Measurements from ENCODE around the gene EMILIN1. TPM values are rescaled to one million over a fixed set of nuclear protein-coding genes. Genes with fewer than 3 reads are reported as not detected.

The EMILIN1 gene
- total RNA-seq, 1 donor from 2014 or later, result 1.1 TPM

DNA sequence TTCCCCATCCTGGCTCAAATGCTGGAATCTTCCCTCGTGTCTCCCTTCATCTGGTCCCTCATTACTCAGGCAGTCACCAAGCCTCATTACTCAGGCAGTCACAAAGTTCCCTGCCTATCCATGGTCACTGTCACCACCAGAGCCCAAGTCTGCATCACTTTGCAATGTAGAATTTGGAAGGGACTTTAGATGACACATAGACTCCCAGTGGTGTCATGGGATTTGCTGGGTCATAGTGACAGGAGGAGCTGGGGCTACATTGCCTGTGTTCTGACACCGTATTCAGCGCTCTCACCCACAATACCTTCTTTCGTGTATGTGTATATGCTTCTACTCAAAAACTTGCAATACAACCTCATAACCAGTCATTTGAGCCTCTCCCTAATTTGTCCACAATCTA lies 2.1 kb upstream of the EMILIN1 start:
- no peak overlapping the region for H3K27ac Mint-ChIP-seq
- DNase-seq (ENCODE audit: low spot score, unreplicated experiment), result no peak
- no peaks in the 10 kb centered on the region for H3K9me3 Mint-ChIP-seq (ENCODE audit: low read depth)
- H3K27me3 Mint-ChIP-seq, result peaks cover 30% of the 10 kb centered on the region
- no peaks in the 10 kb centered on the region for H3K36me3 Mint-ChIP-seq (ENCODE audit: insufficient read depth)
- H3K4me3 Mint-ChIP-seq (ENCODE audit: low read depth), result no peak overlapping the region
- peaks cover 4% of the 10 kb centered on the region for H3K4me1 Mint-ChIP-seq (ENCODE audit: low read depth)
- TF ChIP-seq, protein P1, sequence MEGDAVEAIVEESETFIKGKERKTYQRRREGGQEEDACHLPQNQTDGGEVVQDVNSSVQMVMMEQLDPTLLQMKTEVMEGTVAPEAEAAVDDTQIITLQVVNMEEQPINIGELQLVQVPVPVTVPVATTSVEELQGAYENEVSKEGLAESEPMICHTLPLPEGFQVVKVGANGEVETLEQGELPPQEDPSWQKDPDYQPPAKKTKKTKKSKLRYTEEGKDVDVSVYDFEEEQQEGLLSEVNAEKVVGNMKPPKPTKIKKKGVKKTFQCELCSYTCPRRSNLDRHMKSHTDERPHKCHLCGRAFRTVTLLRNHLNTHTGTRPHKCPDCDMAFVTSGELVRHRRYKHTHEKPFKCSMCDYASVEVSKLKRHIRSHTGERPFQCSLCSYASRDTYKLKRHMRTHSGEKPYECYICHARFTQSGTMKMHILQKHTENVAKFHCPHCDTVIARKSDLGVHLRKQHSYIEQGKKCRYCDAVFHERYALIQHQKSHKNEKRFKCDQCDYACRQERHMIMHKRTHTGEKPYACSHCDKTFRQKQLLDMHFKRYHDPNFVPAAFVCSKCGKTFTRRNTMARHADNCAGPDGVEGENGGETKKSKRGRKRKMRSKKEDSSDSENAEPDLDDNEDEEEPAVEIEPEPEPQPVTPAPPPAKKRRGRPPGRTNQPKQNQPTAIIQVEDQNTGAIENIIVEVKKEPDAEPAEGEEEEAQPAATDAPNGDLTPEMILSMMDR (IDR thresholded peaks at IDR 0.05; ENCODE audit: unreplicated experiment), result no peak

- H3K27me3 Mint-ChIP-seq, result peaks cover 30% of the 10 kb centered on the region
- TF ChIP-seq, protein P1 (IDR thresholded peaks at IDR 0.05; ENCODE audit: unreplicated experiment), result no peak
- H3K9me3 Mint-ChIP-seq (ENCODE audit: low read depth), result no peaks in the 10 kb centered on the region
- no peaks in the 10 kb centered on the region for H3K36me3 Mint-ChIP-seq (ENCODE audit: insufficient read depth)
- no peak overlapping the region for H3K4me3 Mint-ChIP-seq (ENCODE audit: low read depth)
- H3K4me1 Mint-ChIP-seq (ENCODE audit: low read depth), result peaks cover 6% of the 10 kb centered on the region
- no peak overlapping the region for H3K27ac Mint-ChIP-seq
- no peak for DNase-seq (ENCODE audit: low spot score, unreplicated experiment)
Observed at GRCh38 chr2:27077231-27077630, 1.2 kb upstream of the EMILIN1 start.

DNA sequence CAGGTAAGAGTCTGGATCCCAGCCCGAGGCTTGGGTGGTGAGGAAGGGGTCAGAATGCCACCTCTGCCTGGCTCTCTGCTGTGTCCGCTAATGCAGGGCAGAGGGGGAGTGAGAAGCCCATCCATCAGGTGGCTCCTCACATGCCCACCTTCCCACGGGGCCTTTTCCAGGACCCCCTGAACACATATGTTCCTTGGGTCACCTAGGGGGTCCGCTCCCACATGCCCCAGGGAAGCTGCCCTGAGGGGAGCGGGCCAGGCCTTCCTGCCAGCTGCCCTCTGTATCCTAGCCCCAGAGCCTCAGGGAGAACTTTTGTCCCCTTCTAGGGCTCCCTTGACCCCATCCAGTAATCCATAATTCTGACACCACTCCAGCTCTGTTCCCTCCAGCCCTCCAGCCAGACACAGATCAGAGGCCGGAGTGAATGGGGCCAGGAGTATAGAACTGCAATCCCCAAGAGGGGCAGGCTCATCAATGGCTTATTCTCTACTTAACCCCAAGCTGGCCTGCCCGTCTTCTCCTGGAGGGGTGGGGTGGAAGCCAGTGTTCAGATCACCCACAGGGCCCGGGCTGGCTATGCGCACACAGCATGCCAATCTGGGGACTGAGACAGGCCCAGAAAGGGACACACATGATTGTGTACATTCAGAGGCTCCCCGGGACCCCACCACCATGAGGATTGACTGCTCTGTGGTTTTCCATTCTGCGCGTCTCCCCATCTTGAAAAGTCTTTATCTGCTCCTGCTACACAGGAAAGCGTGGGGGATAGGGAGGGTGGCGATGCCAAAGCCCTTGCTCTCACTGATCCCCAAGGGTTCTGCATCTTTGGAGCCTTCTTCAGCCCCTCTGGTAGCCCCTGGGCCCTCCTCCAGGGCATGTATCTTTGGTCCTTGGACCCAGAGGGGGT lies 1.1 kb downstream of the EMILIN1 start:
- Mint-ChIP-seq H3K27ac (no peak overlapping the region), H3K4me3 (ENCODE audit: low read depth) (no peak overlapping the region), H3K36me3 (ENCODE audit: insufficient read depth) (no peaks in the 10 kb centered on the region), H3K4me1 (ENCODE audit: low read depth) (peaks cover 6% of the 10 kb centered on the region), H3K9me3 (ENCODE audit: low read depth) (no peaks in the 10 kb centered on the region), H3K27me3 (peaks cover 31% of the 10 kb centered on the region)
- TF ChIP-seq, protein P1 (IDR thresholded peaks at IDR 0.05; ENCODE audit: unreplicated experiment), result no peak
- no peak for DNase-seq (ENCODE audit: low spot score, unreplicated experiment)

- H3K27ac Mint-ChIP-seq, result no peak overlapping the region
Observed at GRCh38 chr2:27080140-27080469, 1.7 kb downstream of the EMILIN1 start.

GRCh38 chr2:27080603-27080936 lies 2.2 kb downstream of the EMILIN1 start:
- peaks cover 10% of the 10 kb centered on the region for H3K4me1 Mint-ChIP-seq (ENCODE audit: low read depth)
- no peak for DNase-seq (ENCODE audit: low spot score, unreplicated experiment)
- H3K27me3 Mint-ChIP-seq, result peaks cover 32% of the 10 kb centered on the region
- TF ChIP-seq, protein P1 (IDR thresholded peaks at IDR 0.05; ENCODE audit: unreplicated experiment), result no peak
- no peak overlapping the region for H3K27ac Mint-ChIP-seq
- no peaks in the 10 kb centered on the region for H3K36me3 Mint-ChIP-seq (ENCODE audit: insufficient read depth)
- H3K9me3 Mint-ChIP-seq (ENCODE audit: low read depth), result no peaks in the 10 kb centered on the region
- no peak overlapping the region for H3K4me3 Mint-ChIP-seq (ENCODE audit: low read depth)

More at GRCh38 chr2:27080140-27080469, 1.7 kb downstream of the EMILIN1 start:
- peaks cover 29% of the 10 kb centered on the region for H3K27me3 Mint-ChIP-seq
- H3K36me3 Mint-ChIP-seq (ENCODE audit: insufficient read depth), result no peaks in the 10 kb centered on the region
- DNase-seq (ENCODE audit: low spot score, unreplicated experiment), result no peak
- no peak overlapping the region for H3K4me3 Mint-ChIP-seq (ENCODE audit: low read depth)
- no peaks in the 10 kb centered on the region for H3K9me3 Mint-ChIP-seq (ENCODE audit: low read depth)
- peaks cover 6% of the 10 kb centered on the region for H3K4me1 Mint-ChIP-seq (ENCODE audit: low read depth)
- TF ChIP-seq, protein P1 (IDR thresholded peaks at IDR 0.05; ENCODE audit: unreplicated experiment), result no peak
